Gastrocnemius medialis (tissue), 4 donors: Measurements from ENCODE around the gene GPATCH1. TPM values are rescaled to one million over a fixed set of nuclear protein-coding genes. Genes with fewer than 3 reads are reported as not detected.

Experiments used
- ATAC-seq, 2 donors: fragments of 150-250 bp; one replicate each; pipeline ENCODE4 v1.9.1; 2016
- DNase-seq, 2 donors: peaks; one replicate each; pipeline ENCODE4 v3.0.0-alpha.2; 2019
- H3K27ac ChIP-seq, 4 donors: fragments of 200-600 bp; sonication (generic); 1 replicate in 1 of 4; 2 replicates in 3 of 4; pipeline ENCODE4 v1.5.1; 2016 to 2018; ENCODE audit warnings: mild to moderate bottlenecking in 2 of 4, moderate library complexity in 1 of 4
- H3K27me3 ChIP-seq, 3 donors: fragments of 200-600 bp; sonication (generic) in 2 of 3; 1 replicate in 1 of 3; 2 replicates in 2 of 3; pipeline versions ENCODE4 v1.5.1 to v1.6.0; 2016 to 2019; ENCODE audit warnings: mild to moderate bottlenecking in 1 of 3, moderate library complexity in 1 of 3
- H3K36me3 ChIP-seq, 2 donors: fragments of 200-600 bp; sonication (generic) in 1 of 2; one replicate each; pipeline ENCODE4 v1.5.1; 2017 to 2018
- H3K4me1 ChIP-seq, 2 donors: fragments of 200-600 bp; sonication (generic) in 1 of 2; one replicate each; pipeline ENCODE4 v1.5.1; 2016 to 2017; ENCODE audit warnings: mild to moderate bottlenecking in 2 of 2
- H3K4me3 ChIP-seq, 4 donors: fragments of 200-600 bp; sonication (generic) in 3 of 4; 1 replicate in 1 of 4; 2 replicates in 3 of 4; pipeline ENCODE4 v1.5.1; 2016 to 2019; ENCODE audit warnings: mild to moderate bottlenecking in 2 of 4
- H3K9me3 ChIP-seq, 3 donors: fragments of 200-600 bp; sonication (generic) in 2 of 3; 1 replicate in 1 of 3; 2 replicates in 2 of 3; pipeline ENCODE4 v1.5.1; 2016 to 2019
- POLR2A ChIP-seq, 2 donors: fragments of 450-650 bp; IDR thresholded peaks; one replicate each; pipeline ENCODE4 v1.6.1; 2017; ENCODE audit warnings: antibody characterized with exemption in 2 of 2, mild to moderate bottlenecking in 2 of 2, moderate library complexity in 2 of 2
- in situ Hi-C, 4 donors: fragments of 200-750 bp; cut with MboI; loops; one replicate each; pipeline versions ENCODE4 v1.15.0 to v1.8.0; 2017; ENCODE audit warnings: low sequenced_read_pairs in 4 of 4
- intact Hi-C: fragments of 100-400 bp; cut with DNase I; formaldehyde crosslinking; loops from one replicate; pipeline ENCODE4 v1.15.1; 2023; ENCODE audit warnings: low total_unique reads
- total RNA-seq, 4 donors: library from RNA; depleted of rRNA; stranded (reverse); fragments of >200 nt; gene quantifications; one replicate each; pipeline versions ENCODE4 v1.1.0 to v1.2.3, GENCODE V29; 2016
- TF ChIP-seq, protein P1 (sequence below), 5 experiments: fragments of 450-650 bp in 3 of 5; fragments of 200-600 bp in 2 of 5; sonication (generic) in 2 of 5; IDR thresholded peaks in 4 of 5; conservative IDR thresholded peaks in 1 of 5; 1 replicate in 4 of 5; 2 replicates in 1 of 5; pipeline ENCODE4 v1.5.1; 2016 to 2019; ENCODE audit warnings: antibody characterized with exemption in 5 of 5, mild to moderate bottlenecking in 3 of 5, moderate library complexity in 3 of 5

Gene GPATCH1
- total RNA-seq, 4 donors from 2014 or later, result 2.2 to 5.3 (median 4.6) TPM

GRCh38 chr19:33096005-33096404, 15.0 kb downstream of the GPATCH1 start:
- H3K36me3 ChIP-seq, result peaks cover 0 to 85% of the 10 kb centered on the region in 2 donors
- H3K4me3 ChIP-seq, result no peak overlapping the region
- in situ Hi-C loops (no loop called here), intact Hi-C loops (no loop called here)
- H3K27me3 ChIP-seq, result no peaks in the 10 kb centered on the region
- TF ChIP-seq POLR2A (IDR thresholded peaks at IDR 0.05), result no peak
- TF ChIP-seq, protein P1, sequence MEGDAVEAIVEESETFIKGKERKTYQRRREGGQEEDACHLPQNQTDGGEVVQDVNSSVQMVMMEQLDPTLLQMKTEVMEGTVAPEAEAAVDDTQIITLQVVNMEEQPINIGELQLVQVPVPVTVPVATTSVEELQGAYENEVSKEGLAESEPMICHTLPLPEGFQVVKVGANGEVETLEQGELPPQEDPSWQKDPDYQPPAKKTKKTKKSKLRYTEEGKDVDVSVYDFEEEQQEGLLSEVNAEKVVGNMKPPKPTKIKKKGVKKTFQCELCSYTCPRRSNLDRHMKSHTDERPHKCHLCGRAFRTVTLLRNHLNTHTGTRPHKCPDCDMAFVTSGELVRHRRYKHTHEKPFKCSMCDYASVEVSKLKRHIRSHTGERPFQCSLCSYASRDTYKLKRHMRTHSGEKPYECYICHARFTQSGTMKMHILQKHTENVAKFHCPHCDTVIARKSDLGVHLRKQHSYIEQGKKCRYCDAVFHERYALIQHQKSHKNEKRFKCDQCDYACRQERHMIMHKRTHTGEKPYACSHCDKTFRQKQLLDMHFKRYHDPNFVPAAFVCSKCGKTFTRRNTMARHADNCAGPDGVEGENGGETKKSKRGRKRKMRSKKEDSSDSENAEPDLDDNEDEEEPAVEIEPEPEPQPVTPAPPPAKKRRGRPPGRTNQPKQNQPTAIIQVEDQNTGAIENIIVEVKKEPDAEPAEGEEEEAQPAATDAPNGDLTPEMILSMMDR (IDR thresholded peaks at IDR 0.05 in 4 of 5, conservative IDR thresholded peaks at IDR 0.05 in 1 of 5), result no peak
- H3K9me3 ChIP-seq, result no peaks in the 10 kb centered on the region
- DNase-seq, result no peak
- peaks cover 4 to 16% of the 10 kb centered on the region in 2 donors for H3K4me1 ChIP-seq
- ATAC-seq, result no peak
- no peak overlapping the region for H3K27ac ChIP-seq

GRCh38 chr19:33098055-33098534, 17.1 kb downstream of the GPATCH1 start:
- Histone ChIP-seq H3K27ac (no peak overlapping the region), H3K27me3 (no peaks in the 10 kb centered on the region), H3K9me3 (no peaks in the 10 kb centered on the region), H3K4me1 (peaks cover 4 to 14% of the 10 kb centered on the region in 2 donors), H3K4me3 (no peak overlapping the region), H3K36me3 (peaks cover 5 to 89% of the 10 kb centered on the region in 2 donors)
- in situ Hi-C loops, result no loop called here
- TF ChIP-seq, protein P1 (IDR thresholded peaks at IDR 0.05 in 4 of 5, conservative IDR thresholded peaks at IDR 0.05 in 1 of 5), result no peak
- TF ChIP-seq POLR2A (IDR thresholded peaks at IDR 0.05), result no peak
- intact Hi-C loops, result no loop called here
- ATAC-seq (no peak), DNase-seq (no peak)

GRCh38 chr19:33100894-33101644, 20.1 kb downstream of the GPATCH1 start:
- ATAC-seq (no peak), DNase-seq (no peak)
- TF ChIP-seq POLR2A (IDR thresholded peaks at IDR 0.05), result no peak
- TF ChIP-seq, protein P1 (IDR thresholded peaks at IDR 0.05 in 4 of 5, conservative IDR thresholded peaks at IDR 0.05 in 1 of 5), result no peak
- no peaks in the 10 kb centered on the region for H3K9me3 ChIP-seq
- no peak overlapping the region for H3K27ac ChIP-seq
- H3K27me3 ChIP-seq, result no peaks in the 10 kb centered on the region
- H3K4me1 ChIP-seq, result no peaks in the 10 kb centered on the region
- in situ Hi-C loops (no loop called here), intact Hi-C loops (no loop called here)
- H3K36me3 ChIP-seq, result peaks cover 6 to 80% of the 10 kb centered on the region in 2 donors
- no peak overlapping the region for H3K4me3 ChIP-seq

DNA sequence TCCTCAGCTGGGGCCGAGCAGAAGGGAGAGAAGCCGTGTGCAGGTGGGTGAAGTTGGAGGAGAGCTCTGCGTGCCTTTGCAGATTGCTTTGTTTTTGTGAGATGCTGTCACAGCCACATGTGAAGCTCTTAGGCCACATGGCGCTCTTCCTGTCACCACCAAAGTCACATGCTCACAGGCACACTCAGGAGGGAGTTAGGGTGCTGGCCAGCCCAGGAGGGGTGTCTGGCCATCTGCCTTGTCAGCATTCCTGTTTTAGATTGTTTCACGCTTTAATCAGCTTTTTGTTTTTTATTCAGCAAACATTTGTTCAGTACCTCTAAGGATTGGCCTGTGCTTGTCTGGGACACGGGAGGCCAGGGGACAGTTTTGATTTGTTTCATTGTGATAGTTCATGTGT, 21.9 kb downstream of the GPATCH1 start:
- intact Hi-C loops (no loop called here), in situ Hi-C loops (no loop called here)
- Histone ChIP-seq H3K4me1 (no peaks in the 10 kb centered on the region), H3K27ac (no peak overlapping the region), H3K9me3 (no peaks in the 10 kb centered on the region), H3K4me3 (no peak overlapping the region), H3K27me3 (no peaks in the 10 kb centered on the region), H3K36me3 (peaks cover 6 to 82% of the 10 kb centered on the region in 2 donors)
- no peak for DNase-seq
- no peak for TF ChIP-seq POLR2A (IDR thresholded peaks at IDR 0.05)
- TF ChIP-seq, protein P1 (IDR thresholded peaks at IDR 0.05 in 4 of 5, conservative IDR thresholded peaks at IDR 0.05 in 1 of 5), result no peak
- no peak for ATAC-seq
